Activated B cell treated with CpG ODN at 0.5 μM for 24 hours (primary cell): Measurements from ENCODE around the gene H19. TPM values are rescaled to one million over a fixed set of nuclear protein-coding genes. Genes with fewer than 3 reads are reported as not detected.

ENCODE experiments used
- ATAC-seq: fragments of 200-7000 bp; cut with Tn5 transposase; one replicate; pipeline ENCODE4 v1.10.0; 2021; ENCODE audit warnings: low read depth, mild to moderate bottlenecking, moderate library complexity
- CTCF ChIA-PET: fragments of 350-600 bp; sonication (Branson Sonifier 250); formaldehyde crosslinking; loops from one replicate; lab custom pipeline; 2021; ENCODE audit warnings: antibody characterized with exemption; lab: Charles Lee
- POLR2A ChIA-PET: fragments of 350-600 bp; sonication (Branson Sonifier 250); formaldehyde crosslinking; loops from one replicate; lab custom pipeline; 2021; ENCODE audit warnings: antibody characterized with exemption; lab: Charles Lee
- DNase-seq: peaks from one replicate; pipeline ENCODE4 v3.0.0; 2022
- H3K27ac Mint-ChIP-seq: one replicate; pipeline ENCODE4 v1.8.0; 2020; ENCODE audit warnings: mixed read lengths
- H3K27me3 Mint-ChIP-seq: one replicate; pipeline ENCODE4 v1.8.0; 2021; ENCODE audit warnings: mixed read lengths
- H3K36me3 Mint-ChIP-seq: one replicate; pipeline ENCODE4 v1.8.0; 2021; ENCODE audit warnings: low read depth, mixed read lengths
- H3K4me1 Mint-ChIP-seq: one replicate; pipeline ENCODE4 v1.8.0; 2021; ENCODE audit warnings: mixed read lengths
- H3K4me3 Mint-ChIP-seq: one replicate; pipeline ENCODE4 v1.8.0; 2020; ENCODE audit warnings: mild to moderate bottlenecking, mixed read lengths
- H3K9me3 Mint-ChIP-seq: one replicate; pipeline ENCODE4 v1.8.0; 2020; ENCODE audit warnings: mixed read lengths
- intact Hi-C: fragments of 100-400 bp; cut with micrococcal nuclease; formaldehyde crosslinking; loops from one replicate; pipeline ENCODE4 v1.15.1; 2024
- total RNA-seq: library from RNA; stranded (reverse); gene quantifications from 2 replicates; pipeline ENCODE4 v1.2.3, GENCODE V29; 2022
- TF ChIP-seq, protein P1 (sequence below): fragments of 200-600 bp; IDR thresholded peaks from one replicate; pipeline ENCODE4 v1.8.0; 2022; ENCODE audit warnings: antibody characterized with exemption, mild to moderate bottlenecking

The H19 gene
- total RNA-seq, 1 donor from 2014 or later: not detected

DNA sequence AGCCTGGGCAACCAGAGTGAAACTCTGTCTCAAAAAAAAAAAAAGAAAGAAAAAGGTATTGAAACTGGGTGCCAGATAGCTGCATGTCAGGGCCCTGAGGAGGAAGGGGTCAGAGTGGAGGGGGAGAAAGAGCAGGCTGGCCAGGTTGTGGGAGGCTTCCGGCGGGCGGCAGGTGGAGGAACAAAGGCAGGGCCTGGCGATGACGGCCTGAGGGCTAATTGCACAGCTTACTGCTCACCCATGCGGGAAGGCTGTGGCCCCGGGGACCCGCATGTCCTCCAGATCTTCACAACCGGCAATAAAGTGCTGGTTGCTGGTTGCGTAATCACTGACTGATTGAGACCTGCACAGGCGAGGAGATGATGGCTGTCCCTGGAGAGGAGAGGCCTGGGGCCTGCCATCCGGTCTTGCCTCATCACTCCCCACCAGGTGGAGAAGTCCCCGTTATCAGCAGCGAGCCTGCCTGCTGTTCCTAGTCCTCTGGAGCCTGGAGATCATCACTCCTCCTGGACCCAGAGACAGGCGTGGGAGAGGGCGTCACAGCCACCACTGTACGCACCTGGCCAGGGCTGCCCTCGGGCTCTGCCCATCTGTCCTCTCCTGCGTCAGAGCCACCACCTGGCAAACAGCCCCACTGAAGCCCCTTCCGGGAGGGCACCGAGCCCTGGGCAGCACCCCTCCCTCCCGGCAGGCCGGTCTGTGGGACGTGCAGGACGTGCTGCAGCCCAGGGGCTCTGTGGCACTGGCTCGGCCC, 18.7 kb downstream of the H19 start:
- ATAC-seq (no peak), DNase-seq (no peak)
- Mint-ChIP-seq H3K9me3 (no peaks in the 10 kb centered on the region), H3K36me3 (no peaks in the 10 kb centered on the region), H3K4me3 (no peak overlapping the region), H3K27ac (no peak overlapping the region), H3K27me3 (no peaks in the 10 kb centered on the region), H3K4me1 (no peaks in the 10 kb centered on the region)
- TF ChIP-seq, protein P1, sequence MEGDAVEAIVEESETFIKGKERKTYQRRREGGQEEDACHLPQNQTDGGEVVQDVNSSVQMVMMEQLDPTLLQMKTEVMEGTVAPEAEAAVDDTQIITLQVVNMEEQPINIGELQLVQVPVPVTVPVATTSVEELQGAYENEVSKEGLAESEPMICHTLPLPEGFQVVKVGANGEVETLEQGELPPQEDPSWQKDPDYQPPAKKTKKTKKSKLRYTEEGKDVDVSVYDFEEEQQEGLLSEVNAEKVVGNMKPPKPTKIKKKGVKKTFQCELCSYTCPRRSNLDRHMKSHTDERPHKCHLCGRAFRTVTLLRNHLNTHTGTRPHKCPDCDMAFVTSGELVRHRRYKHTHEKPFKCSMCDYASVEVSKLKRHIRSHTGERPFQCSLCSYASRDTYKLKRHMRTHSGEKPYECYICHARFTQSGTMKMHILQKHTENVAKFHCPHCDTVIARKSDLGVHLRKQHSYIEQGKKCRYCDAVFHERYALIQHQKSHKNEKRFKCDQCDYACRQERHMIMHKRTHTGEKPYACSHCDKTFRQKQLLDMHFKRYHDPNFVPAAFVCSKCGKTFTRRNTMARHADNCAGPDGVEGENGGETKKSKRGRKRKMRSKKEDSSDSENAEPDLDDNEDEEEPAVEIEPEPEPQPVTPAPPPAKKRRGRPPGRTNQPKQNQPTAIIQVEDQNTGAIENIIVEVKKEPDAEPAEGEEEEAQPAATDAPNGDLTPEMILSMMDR: no peak
- ChIA-PET CTCF (no interaction called here), POLR2A (no interaction called here)
- intact Hi-C loops: no loop called here

DNA sequence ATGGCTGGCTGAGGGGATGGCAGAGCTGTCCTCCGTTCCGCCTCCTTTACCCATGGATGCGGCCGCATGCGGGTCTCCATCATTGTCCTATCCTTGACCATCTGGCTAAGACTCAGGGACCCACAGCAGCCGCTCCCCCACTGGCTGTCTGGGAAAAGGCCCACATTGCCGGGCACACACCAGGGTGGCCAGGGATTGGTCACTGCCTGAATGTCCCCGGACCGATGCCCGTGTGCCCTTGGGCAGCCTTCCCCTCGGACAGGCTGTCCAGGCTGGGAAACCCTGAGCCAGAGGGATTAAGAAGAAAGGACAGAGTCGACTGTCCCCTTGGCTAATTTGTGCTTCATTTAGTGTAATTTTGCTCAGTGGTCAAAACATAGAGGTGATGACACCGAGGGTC, 22.5 kb downstream of the H19 start:
- intact Hi-C loops: no loop called here
- TF ChIP-seq, protein P1: no peak
- DNase-seq (no peak), ATAC-seq (no peak)
- no peak overlapping the region for H3K27ac Mint-ChIP-seq
- H3K4me3 Mint-ChIP-seq: no peak overlapping the region
- ChIA-PET POLR2A (no interaction called here), CTCF (no interaction called here)
- no peaks in the 10 kb centered on the region for H3K36me3 Mint-ChIP-seq
- no peaks in the 10 kb centered on the region for H3K9me3 Mint-ChIP-seq
- H3K27me3 Mint-ChIP-seq: no peaks in the 10 kb centered on the region
- no peaks in the 10 kb centered on the region for H3K4me1 Mint-ChIP-seq

DNA sequence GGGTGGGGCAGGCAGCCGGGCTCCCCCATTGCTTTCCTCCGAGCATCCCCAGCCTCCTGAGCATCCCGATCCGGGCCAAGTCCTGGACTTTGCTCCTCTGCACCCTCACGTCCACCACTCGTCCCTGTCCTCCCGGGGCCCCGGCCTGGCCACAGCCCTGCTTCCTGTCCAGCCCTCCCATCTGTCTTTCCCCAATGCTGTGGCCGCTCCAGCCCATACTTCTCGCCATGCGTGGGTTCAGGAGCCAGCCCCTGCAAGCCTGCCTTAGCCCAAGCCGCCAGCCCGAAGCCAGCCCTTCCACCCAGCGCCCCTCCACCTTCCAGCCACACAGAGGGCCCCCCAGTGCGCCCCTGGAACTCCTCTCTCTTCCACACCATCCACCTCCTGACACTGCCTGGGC, 26.7 kb downstream of the H19 start:
- TF ChIP-seq, protein P1: no peak
- Mint-ChIP-seq H3K36me3 (no peaks in the 10 kb centered on the region), H3K27ac (no peak overlapping the region), H3K27me3 (no peaks in the 10 kb centered on the region), H3K4me3 (no peak overlapping the region), H3K4me1 (no peaks in the 10 kb centered on the region), H3K9me3 (no peaks in the 10 kb centered on the region)
- no peak for ATAC-seq
- no peak for DNase-seq
- intact Hi-C loops: no loop called here
- CTCF ChIA-PET: no interaction called here
- POLR2A ChIA-PET: no interaction called here

DNA sequence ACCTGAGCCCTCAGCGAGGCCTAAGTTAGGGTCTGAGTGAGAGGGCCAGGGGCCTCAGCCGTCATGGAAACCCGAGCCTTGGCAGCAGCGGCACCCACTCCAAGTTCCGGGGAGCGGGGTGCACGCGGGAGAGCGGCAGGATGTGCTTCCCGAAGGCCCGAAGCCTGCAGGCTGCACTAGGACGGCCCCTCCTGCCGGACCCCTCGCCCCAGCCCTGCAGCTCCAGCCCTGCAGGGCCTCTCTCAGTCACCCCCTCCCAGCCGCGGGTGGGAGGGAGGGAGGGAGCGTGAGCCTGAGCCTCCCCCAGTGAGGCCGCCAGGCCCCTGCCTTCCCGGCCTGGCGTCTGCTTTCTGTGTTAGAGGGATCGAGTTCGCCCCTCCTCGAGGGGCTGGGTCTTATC, 27.9 kb downstream of the H19 start:
- TF ChIP-seq, protein P1: no peak
- DNase-seq: no peak
- Mint-ChIP-seq H3K9me3 (no peaks in the 10 kb centered on the region), H3K4me3 (no peak overlapping the region), H3K4me1 (no peaks in the 10 kb centered on the region), H3K36me3 (no peaks in the 10 kb centered on the region), H3K27ac (no peak overlapping the region), H3K27me3 (no peaks in the 10 kb centered on the region)
- ChIA-PET POLR2A (no interaction called here), CTCF (no interaction called here)
- intact Hi-C loops: no loop called here
- ATAC-seq: no peak

DNA sequence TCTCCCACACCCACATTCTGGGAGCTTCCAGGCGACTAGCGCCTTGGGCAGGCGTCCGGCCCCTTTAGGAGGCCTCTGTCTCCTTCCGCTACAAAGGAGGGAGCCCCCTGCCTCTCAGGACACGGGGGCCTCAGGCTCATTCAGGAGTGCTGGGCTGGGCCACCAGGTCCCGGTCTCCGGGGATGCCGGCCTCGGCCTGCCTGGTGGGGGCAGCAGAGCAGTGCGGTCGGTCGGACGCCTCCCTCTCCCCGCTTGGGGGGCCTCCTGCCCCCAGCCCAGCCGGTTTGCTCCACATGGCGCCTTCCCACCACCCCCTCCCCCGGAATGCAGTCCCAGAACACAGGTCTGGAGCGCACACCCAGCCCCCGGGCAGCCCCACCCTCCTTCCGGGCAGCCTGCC, 28.6 kb downstream of the H19 start:
- Mint-ChIP-seq H3K27me3 (no peaks in the 10 kb centered on the region), H3K36me3 (no peaks in the 10 kb centered on the region), H3K27ac (no peak overlapping the region), H3K9me3 (no peaks in the 10 kb centered on the region), H3K4me1 (no peaks in the 10 kb centered on the region), H3K4me3 (no peak overlapping the region)
- POLR2A ChIA-PET: no interaction called here
- ATAC-seq: no peak
- no peak for DNase-seq
- intact Hi-C loops: no loop called here
- TF ChIP-seq, protein P1: no peak
- CTCF ChIA-PET: no interaction called here
